ENCODE data around the gene MRE11.

The MRE11 gene

GRCh38 chr11:94525546-94526324 is 32.1 kb upstream of the MRE11 start:
- no peak overlapping the region for H3K4me3 ChIP-seq (ENCODE audit: low read depth in 1 of 2, low read length in 2 of 2)
- no peaks in the 10 kb centered on the region for H3K36me3 ChIP-seq (ENCODE audit: control insufficient read depth in 1 of 2, insufficient read depth in 2 of 2, low read length in 2 of 2)
- no peaks in the 10 kb centered on the region for H3K27me3 ChIP-seq (ENCODE audit: control insufficient read depth in 1 of 2, insufficient read depth in 2 of 2, low read length in 2 of 2)
- no peak overlapping the region for H3K9ac ChIP-seq (ENCODE audit: low read depth in 1 of 2, low read length in 2 of 2)
- H3K27ac ChIP-seq (ENCODE audit: low read depth, low read length): no peak overlapping the region
- peaks cover 5 to 7% of the 10 kb centered on the region in 2 donors for H3K4me1 ChIP-seq (ENCODE audit: control insufficient read depth in 1 of 2, insufficient read depth in 2 of 2, low read length in 2 of 2)
- H3K9me3 ChIP-seq (ENCODE audit: control insufficient read depth in 1 of 2, low read length in 2 of 2): no peaks in the 10 kb centered on the region

GRCh38 chr11:94524341-94524740 is 30.7 kb upstream of the MRE11 start:
- no peaks in the 10 kb centered on the region for H3K36me3 ChIP-seq (ENCODE audit: control insufficient read depth in 1 of 2, insufficient read depth in 2 of 2, low read length in 2 of 2)
- no peak overlapping the region for H3K9ac ChIP-seq (ENCODE audit: low read depth in 1 of 2, low read length in 2 of 2)
- peaks cover 5 to 10% of the 10 kb centered on the region in 2 donors for H3K4me1 ChIP-seq (ENCODE audit: control insufficient read depth in 1 of 2, insufficient read depth in 2 of 2, low read length in 2 of 2)
- no peaks in the 10 kb centered on the region for H3K9me3 ChIP-seq (ENCODE audit: control insufficient read depth in 1 of 2, low read length in 2 of 2)
- no peak overlapping the region for H3K27ac ChIP-seq (ENCODE audit: low read depth, low read length)
- H3K27me3 ChIP-seq (ENCODE audit: control insufficient read depth in 1 of 2, insufficient read depth in 2 of 2, low read length in 2 of 2): no peaks in the 10 kb centered on the region
- no peak overlapping the region for H3K4me3 ChIP-seq (ENCODE audit: low read depth in 1 of 2, low read length in 2 of 2)

GRCh38 chr11:94521684-94522083 is 28.0 kb upstream of the MRE11 start:
- H3K4me3 ChIP-seq (ENCODE audit: low read depth in 1 of 2, low read length in 2 of 2): no peak overlapping the region
- no peak overlapping the region for H3K9ac ChIP-seq (ENCODE audit: low read depth in 1 of 2, low read length in 2 of 2)
- no peak overlapping the region for H3K27ac ChIP-seq (ENCODE audit: low read depth, low read length)
- no peaks in the 10 kb centered on the region for H3K36me3 ChIP-seq (ENCODE audit: control insufficient read depth in 1 of 2, insufficient read depth in 2 of 2, low read length in 2 of 2)
- H3K27me3 ChIP-seq (ENCODE audit: control insufficient read depth in 1 of 2, insufficient read depth in 2 of 2, low read length in 2 of 2): no peaks in the 10 kb centered on the region
- peaks cover 5 to 10% of the 10 kb centered on the region in 2 donors for H3K4me1 ChIP-seq (ENCODE audit: control insufficient read depth in 1 of 2, insufficient read depth in 2 of 2, low read length in 2 of 2)
- no peaks in the 10 kb centered on the region for H3K9me3 ChIP-seq (ENCODE audit: control insufficient read depth in 1 of 2, low read length in 2 of 2)

- no peaks in the 10 kb centered on the region for H3K9me3 ChIP-seq (ENCODE audit: control insufficient read depth in 1 of 2, low read length in 2 of 2)
- no peak overlapping the region for H3K9ac ChIP-seq (ENCODE audit: low read depth in 1 of 2, low read length in 2 of 2)
- no peak overlapping the region for H3K27ac ChIP-seq (ENCODE audit: low read depth, low read length)
- H3K36me3 ChIP-seq (ENCODE audit: control insufficient read depth in 1 of 2, insufficient read depth in 2 of 2, low read length in 2 of 2): no peaks in the 10 kb centered on the region
- H3K4me1 ChIP-seq (ENCODE audit: control insufficient read depth in 1 of 2, insufficient read depth in 2 of 2, low read length in 2 of 2): peaks cover 0 to 4% of the 10 kb centered on the region in 2 donors
- no peak overlapping the region for H3K4me3 ChIP-seq (ENCODE audit: low read depth in 1 of 2, low read length in 2 of 2)
- H3K27me3 ChIP-seq (ENCODE audit: control insufficient read depth in 1 of 2, insufficient read depth in 2 of 2, low read length in 2 of 2): no peaks in the 10 kb centered on the region
Measured at GRCh38 chr11:94519478-94520084, 25.9 kb upstream of the MRE11 start.

GRCh38 chr11:94518300-94518699 is 24.7 kb upstream of the MRE11 start:
- Histone ChIP-seq H3K9me3 (ENCODE audit: control insufficient read depth in 1 of 2, low read length in 2 of 2) (no peaks in the 10 kb centered on the region), H3K27me3 (ENCODE audit: control insufficient read depth in 1 of 2, insufficient read depth in 2 of 2, low read length in 2 of 2) (no peaks in the 10 kb centered on the region), H3K27ac (ENCODE audit: low read depth, low read length) (no peak overlapping the region), H3K9ac (ENCODE audit: low read depth in 1 of 2, low read length in 2 of 2) (no peak overlapping the region), H3K36me3 (ENCODE audit: control insufficient read depth in 1 of 2, insufficient read depth in 2 of 2, low read length in 2 of 2) (no peaks in the 10 kb centered on the region), H3K4me1 (ENCODE audit: control insufficient read depth in 1 of 2, insufficient read depth in 2 of 2, low read length in 2 of 2) (peaks cover 2 to 7% of the 10 kb centered on the region in 2 donors), H3K4me3 (ENCODE audit: low read depth in 1 of 2, low read length in 2 of 2) (no peak overlapping the region)

- Histone ChIP-seq H3K9ac (ENCODE audit: low read depth in 1 of 2, low read length in 2 of 2) (no peak overlapping the region), H3K36me3 (ENCODE audit: control insufficient read depth in 1 of 2, insufficient read depth in 2 of 2, low read length in 2 of 2) (no peaks in the 10 kb centered on the region), H3K9me3 (ENCODE audit: control insufficient read depth in 1 of 2, low read length in 2 of 2) (no peaks in the 10 kb centered on the region), H3K4me3 (ENCODE audit: low read depth in 1 of 2, low read length in 2 of 2) (no peak overlapping the region), H3K27me3 (ENCODE audit: control insufficient read depth in 1 of 2, insufficient read depth in 2 of 2, low read length in 2 of 2) (no peaks in the 10 kb centered on the region), H3K27ac (ENCODE audit: low read depth, low read length) (no peak overlapping the region), H3K4me1 (ENCODE audit: control insufficient read depth in 1 of 2, insufficient read depth in 2 of 2, low read length in 2 of 2) (peaks cover 14 to 21% of the 10 kb centered on the region in 2 donors)
Measured at GRCh38 chr11:94516725-94517124, 23.1 kb upstream of the MRE11 start.

- H3K27ac ChIP-seq (ENCODE audit: low read depth, low read length): no peak overlapping the region
- H3K9me3 ChIP-seq (ENCODE audit: control insufficient read depth in 1 of 2, low read length in 2 of 2): no peaks in the 10 kb centered on the region
- no peak overlapping the region for H3K4me3 ChIP-seq (ENCODE audit: low read depth in 1 of 2, low read length in 2 of 2)
- H3K9ac ChIP-seq (ENCODE audit: low read depth in 1 of 2, low read length in 2 of 2): no peak overlapping the region
- peaks cover 14 to 22% of the 10 kb centered on the region in 2 donors for H3K4me1 ChIP-seq (ENCODE audit: control insufficient read depth in 1 of 2, insufficient read depth in 2 of 2, low read length in 2 of 2)
- H3K27me3 ChIP-seq (ENCODE audit: control insufficient read depth in 1 of 2, insufficient read depth in 2 of 2, low read length in 2 of 2): no peaks in the 10 kb centered on the region
- H3K36me3 ChIP-seq (ENCODE audit: control insufficient read depth in 1 of 2, insufficient read depth in 2 of 2, low read length in 2 of 2): no peaks in the 10 kb centered on the region
Measured at GRCh38 chr11:94515398-94515797, 21.8 kb upstream of the MRE11 start.

- H3K9me3 ChIP-seq (ENCODE audit: control insufficient read depth in 1 of 2, low read length in 2 of 2): no peaks in the 10 kb centered on the region
- H3K36me3 ChIP-seq (ENCODE audit: control insufficient read depth in 1 of 2, insufficient read depth in 2 of 2, low read length in 2 of 2): no peaks in the 10 kb centered on the region
- H3K9ac ChIP-seq (ENCODE audit: low read depth in 1 of 2, low read length in 2 of 2): no peak overlapping the region
- no peak overlapping the region for H3K27ac ChIP-seq (ENCODE audit: low read depth, low read length)
- H3K4me3 ChIP-seq (ENCODE audit: low read depth in 1 of 2, low read length in 2 of 2): peak overlapping the region; percentile 70 to 76
- H3K4me1 ChIP-seq (ENCODE audit: control insufficient read depth in 1 of 2, insufficient read depth in 2 of 2, low read length in 2 of 2): peaks cover 14 to 18% of the 10 kb centered on the region in 2 donors
- H3K27me3 ChIP-seq (ENCODE audit: control insufficient read depth in 1 of 2, insufficient read depth in 2 of 2, low read length in 2 of 2): no peaks in the 10 kb centered on the region
Measured at GRCh38 chr11:94513091-94513490, 19.4 kb upstream of the MRE11 start.

- no peak within 1 kb of the TSS for H3K27ac ChIP-seq (ENCODE audit: low read depth, low read length)
- H3K4me3 ChIP-seq (ENCODE audit: low read depth in 1 of 2, low read length in 2 of 2): peak within 1 kb of the TSS; percentile 70 to 76
- no peaks in the 10 kb centered on the region for H3K27me3 ChIP-seq (ENCODE audit: control insufficient read depth in 1 of 2, insufficient read depth in 2 of 2, low read length in 2 of 2)
- peak within 1 kb of the TSS; percentile 36 to 44 for H3K9ac ChIP-seq (ENCODE audit: low read depth in 1 of 2, low read length in 2 of 2)
- H3K36me3 ChIP-seq (ENCODE audit: control insufficient read depth in 1 of 2, insufficient read depth in 2 of 2, low read length in 2 of 2): no peaks in the 10 kb centered on the region
- peaks cover 14 to 18% of the 10 kb centered on the region in 2 donors for H3K4me1 ChIP-seq (ENCODE audit: control insufficient read depth in 1 of 2, insufficient read depth in 2 of 2, low read length in 2 of 2)
- no peaks in the 10 kb centered on the region for H3K9me3 ChIP-seq (ENCODE audit: control insufficient read depth in 1 of 2, low read length in 2 of 2)
Measured at GRCh38 chr11:94511932-94512781, 18.5 kb upstream of the MRE11 start, which contains the start of gene C11orf97. Gene C11orf97, plus strand, starts transcription at chr11:94512461. Its CDS starts 68 bp downstream, at chr11:94512529.

- no peak overlapping the region for H3K27ac ChIP-seq (ENCODE audit: low read depth, low read length)
- H3K9ac ChIP-seq (ENCODE audit: low read depth in 1 of 2, low read length in 2 of 2): no peak overlapping the region
- H3K4me1 ChIP-seq (ENCODE audit: control insufficient read depth in 1 of 2, insufficient read depth in 2 of 2, low read length in 2 of 2): peaks cover 5 to 9% of the 10 kb centered on the region in 2 donors
- H3K9me3 ChIP-seq (ENCODE audit: control insufficient read depth in 1 of 2, low read length in 2 of 2): no peaks in the 10 kb centered on the region
- no peaks in the 10 kb centered on the region for H3K36me3 ChIP-seq (ENCODE audit: control insufficient read depth in 1 of 2, insufficient read depth in 2 of 2, low read length in 2 of 2)
- H3K27me3 ChIP-seq (ENCODE audit: control insufficient read depth in 1 of 2, insufficient read depth in 2 of 2, low read length in 2 of 2): no peaks in the 10 kb centered on the region
- H3K4me3 ChIP-seq (ENCODE audit: low read depth in 1 of 2, low read length in 2 of 2): no peak overlapping the region
Measured at GRCh38 chr11:94507485-94507884, 13.8 kb upstream of the MRE11 start.
